ENCODE results near the gene PLPPR1. TPM values are rescaled to one million over a fixed set of nuclear protein-coding genes. Genes with fewer than 3 reads are reported as not detected.

PLPPR1 gene
- polyA plus RNA-seq, 1 of the 3 experiments (the other 2 are of a cell fraction): not detected

GRCh38 chr9:101167490-101168134 is 139.1 kb downstream of the PLPPR1 start:
- Histone ChIP-seq H3K79me2 (ENCODE audit: insufficient read depth) (no peaks in the 10 kb centered on the region), H2AFZ (ENCODE audit: low read depth) (no peak overlapping the region), H3K27me3 (ENCODE audit: insufficient read depth) (0 out of 2 replicates have a peak, but pooled peaks cover 4% of the 10 kb centered on the region), H3K36me3 (replicated peaks in 1 of 2; ENCODE audit: control insufficient read depth in 1 of 2, insufficient read depth in 2 of 2, low read length in 1 of 2) (no peaks in the 10 kb centered on the region), H3K4me3 (ENCODE audit: low read depth in 2 of 2, low read length in 1 of 2) (no peak overlapping the region), H3K4me2 (no peak overlapping the region), H3K27ac (ENCODE audit: low read depth in 2 of 2, low read length in 1 of 2) (no peak overlapping the region), H3K4me1 (ENCODE audit: control insufficient read depth in 1 of 2, insufficient read depth in 2 of 2, low read depth in 1 of 2, low read length in 1 of 2) (no peaks in the 10 kb centered on the region), H3K9me2 (no peaks in the 10 kb centered on the region), H4K20me1 (ENCODE audit: insufficient read depth) (no peaks in the 10 kb centered on the region), H3F3A (replicated peaks; ENCODE audit: insufficient read depth) (no peaks in the 10 kb centered on the region), H3K9me3 (no peaks in the 10 kb centered on the region; the same call in 1 of the 2 replicates), H3K9ac (no peak overlapping the region)
- TF ChIP-seq FOXM1 (IDR thresholded peaks at IDR 0.05; ENCODE audit: low read depth) (no peak), POLR2AphosphoS5 (IDR thresholded peaks at IDR 0.05; ENCODE audit: low read depth, low read length) (no peak), FOXJ3 (CRISPR knock-in tag; IDR thresholded peaks at IDR 0.05) (no peak), GABPA (IDR thresholded peaks at IDR 0.05; ENCODE audit: low read depth) (no peak), GATA2 (CRISPR knock-in tag; IDR thresholded peaks at IDR 0.05) (no peak), MXI1 (IDR thresholded peaks at IDR 0.05; ENCODE audit: low read depth, low read length) (no peak), FOSL2 (IDR thresholded peaks at IDR 0.05; ENCODE audit: borderline replicate concordance, low read depth) (no peak), RFX5 (IDR thresholded peaks at IDR 0.05; ENCODE audit: low read length) (no peak), YY1 (IDR thresholded peaks at IDR 0.05; ENCODE audit: low read depth) (no peak), EP300 (IDR thresholded peaks at IDR 0.05; ENCODE audit: borderline replicate concordance in 1 of 2, low read depth in 1 of 2, low read length in 1 of 2) (no peak), SMC3 (IDR thresholded peaks at IDR 0.05; ENCODE audit: low read depth, low read length) (no peak)
- TF ChIP-seq, protein P1, sequence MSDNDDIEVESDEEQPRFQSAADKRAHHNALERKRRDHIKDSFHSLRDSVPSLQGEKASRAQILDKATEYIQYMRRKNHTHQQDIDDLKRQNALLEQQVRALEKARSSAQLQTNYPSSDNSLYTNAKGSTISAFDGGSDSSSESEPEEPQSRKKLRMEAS (IDR thresholded peaks at IDR 0.05; ENCODE audit: low read depth): no peak
- TF ChIP-seq, protein P2, sequence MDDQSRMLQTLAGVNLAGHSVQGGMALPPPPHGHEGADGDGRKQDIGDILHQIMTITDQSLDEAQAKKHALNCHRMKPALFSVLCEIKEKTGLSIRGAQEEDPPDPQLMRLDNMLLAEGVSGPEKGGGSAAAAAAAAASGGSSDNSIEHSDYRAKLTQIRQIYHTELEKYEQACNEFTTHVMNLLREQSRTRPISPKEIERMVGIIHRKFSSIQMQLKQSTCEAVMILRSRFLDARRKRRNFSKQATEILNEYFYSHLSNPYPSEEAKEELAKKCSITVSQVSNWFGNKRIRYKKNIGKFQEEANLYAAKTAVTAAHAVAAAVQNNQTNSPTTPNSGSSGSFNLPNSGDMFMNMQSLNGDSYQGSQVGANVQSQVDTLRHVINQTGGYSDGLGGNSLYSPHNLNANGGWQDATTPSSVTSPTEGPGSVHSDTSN (IDR thresholded peaks at IDR 0.05): no peak
- TF ChIP-seq, protein P3, sequence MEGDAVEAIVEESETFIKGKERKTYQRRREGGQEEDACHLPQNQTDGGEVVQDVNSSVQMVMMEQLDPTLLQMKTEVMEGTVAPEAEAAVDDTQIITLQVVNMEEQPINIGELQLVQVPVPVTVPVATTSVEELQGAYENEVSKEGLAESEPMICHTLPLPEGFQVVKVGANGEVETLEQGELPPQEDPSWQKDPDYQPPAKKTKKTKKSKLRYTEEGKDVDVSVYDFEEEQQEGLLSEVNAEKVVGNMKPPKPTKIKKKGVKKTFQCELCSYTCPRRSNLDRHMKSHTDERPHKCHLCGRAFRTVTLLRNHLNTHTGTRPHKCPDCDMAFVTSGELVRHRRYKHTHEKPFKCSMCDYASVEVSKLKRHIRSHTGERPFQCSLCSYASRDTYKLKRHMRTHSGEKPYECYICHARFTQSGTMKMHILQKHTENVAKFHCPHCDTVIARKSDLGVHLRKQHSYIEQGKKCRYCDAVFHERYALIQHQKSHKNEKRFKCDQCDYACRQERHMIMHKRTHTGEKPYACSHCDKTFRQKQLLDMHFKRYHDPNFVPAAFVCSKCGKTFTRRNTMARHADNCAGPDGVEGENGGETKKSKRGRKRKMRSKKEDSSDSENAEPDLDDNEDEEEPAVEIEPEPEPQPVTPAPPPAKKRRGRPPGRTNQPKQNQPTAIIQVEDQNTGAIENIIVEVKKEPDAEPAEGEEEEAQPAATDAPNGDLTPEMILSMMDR (IDR thresholded peaks at IDR 0.05): no peak
- DNase-seq: no peak
- CTCF ChIA-PET: no interaction called here
- POLR2A ChIA-PET: no interaction called here
- 0% methylated on average over 1 of the region's 1 CpG for WGBS (ENCODE audit: low lambda C conversion rate)

GRCh38 chr9:101172616-101173015 is 144.1 kb downstream of the PLPPR1 start:
- TF ChIP-seq GABPA (IDR thresholded peaks at IDR 0.05; ENCODE audit: low read depth): no peak
- no peak for TF ChIP-seq RFX5 (IDR thresholded peaks at IDR 0.05; ENCODE audit: low read length)
- no peak for TF ChIP-seq NFIC (IDR thresholded peaks at IDR 0.05; ENCODE audit: borderline replicate concordance)
- no peak for TF ChIP-seq YY1 (IDR thresholded peaks at IDR 0.05; ENCODE audit: low read depth)
- Histone ChIP-seq H3K9me2 (no peaks in the 10 kb centered on the region), H3K36me3 (replicated peaks in 1 of 2; ENCODE audit: control insufficient read depth in 1 of 2, insufficient read depth in 2 of 2, low read length in 1 of 2) (no peaks in the 10 kb centered on the region), H3K27me3 (ENCODE audit: insufficient read depth) (no peaks in the 10 kb centered on the region), H4K20me1 (ENCODE audit: insufficient read depth) (no peaks in the 10 kb centered on the region), H3K9me3 (no peaks in the 10 kb centered on the region; the same call in 1 of the 2 replicates), H3K27ac (ENCODE audit: low read depth in 2 of 2, low read length in 1 of 2) (no peak overlapping the region), H3K4me1 (ENCODE audit: control insufficient read depth in 1 of 2, insufficient read depth in 2 of 2, low read depth in 1 of 2, low read length in 1 of 2) (no peaks in the 10 kb centered on the region), H2AFZ (ENCODE audit: low read depth) (no peak overlapping the region), H3K79me2 (ENCODE audit: insufficient read depth) (no peaks in the 10 kb centered on the region), H3K9ac (no peak overlapping the region), H3F3A (replicated peaks; ENCODE audit: insufficient read depth) (no peaks in the 10 kb centered on the region), H3K4me3 (ENCODE audit: low read depth in 2 of 2, low read length in 1 of 2) (no peak overlapping the region), H3K4me2 (no peak overlapping the region)
- DNase-seq: no peak
- CTCF ChIA-PET: no interaction called here
- POLR2A ChIA-PET: no interaction called here
- 0% methylated on average over 1 of the region's 1 CpG for WGBS (ENCODE audit: low lambda C conversion rate)
